SU-DHL-6 (cell line): ENCODE measurements around the gene CRISP1.
"Not testable (repeated sequence)": the region's sequence is repeated elsewhere in the genome, so short reads cannot be mapped to it uniquely, and the experiment has no call there.

Source experiments
- H2AFZ ChIP-seq: fragments of 200-600 bp; sonication (generic); 2 replicates; pipeline ENCODE4 v1.6.1; 2014; ENCODE audit warnings: low read depth, mild to moderate bottlenecking, moderate library complexity, mixed read lengths, antibody characterized with exemption, low read length; ENCODE audit not compliant: severe bottlenecking
- H3F3A ChIP-seq: fragments of 200-600 bp; shearing (Covaris generic); 2 replicates; pipeline ENCODE4 v1.6.0; 2016; ENCODE audit warnings: antibody characterized with exemption, mild to moderate bottlenecking; ENCODE audit not compliant: insufficient read depth
- H3K27ac ChIP-seq: fragments of 200-600 bp; sonication (generic); 2 replicates; pipeline ENCODE4 v1.5.1; 2016; ENCODE audit warnings: low read depth, mild to moderate bottlenecking, low read length, moderate library complexity, mixed read lengths
- H3K27me3 ChIP-seq: fragments of 200-600 bp; sonication (generic), shearing (Covaris generic); 2 replicates; pipeline ENCODE4 v1.6.0; 2014; ENCODE audit warnings: mild to moderate bottlenecking, low read length
- H3K36me3 ChIP-seq: fragments of 200-600 bp; sonication (generic); 2 replicates; pipeline ENCODE4 v1.6.1; 2014; ENCODE audit warnings: mild to moderate bottlenecking, low read length, mixed read lengths
- H3K4me2 ChIP-seq: fragments of 300-600, 200-600 bp; shearing (Covaris generic), sonication (generic); 2 replicates; pipeline ENCODE4 v1.6.0; 2014; ENCODE audit warnings: low read length, low read depth, mild to moderate bottlenecking; ENCODE audit not compliant: poor library complexity, severe bottlenecking
- H3K4me3 ChIP-seq: fragments of 200-600 bp; sonication (generic); 2 replicates; pipeline ENCODE4 v1.5.1; 2014; ENCODE audit warnings: antibody characterized with exemption, low read length, mild to moderate bottlenecking, mixed read lengths; ENCODE audit not compliant: insufficient read depth, poor library complexity, severe bottlenecking
- H3K79me2 ChIP-seq: fragments of 200-600 bp; sonication (generic); 2 replicates; pipeline ENCODE4 v1.6.1; 2014; ENCODE audit warnings: mild to moderate bottlenecking, low read length, moderate library complexity; ENCODE audit not compliant: insufficient read depth
- H3K9ac ChIP-seq: fragments of 200-600 bp; sonication (generic); 2 replicates; pipeline ENCODE4 v1.7.0; 2014; ENCODE audit warnings: mild to moderate bottlenecking, low read length
- H3K9me2 ChIP-seq: fragments of 200-600 bp; sonication (generic); replicated peaks from 2 replicates; pipeline ENCODE4 v1.6.1; 2014; ENCODE audit warnings: low read length; ENCODE audit not compliant: insufficient read depth
- H3K9me3 ChIP-seq: fragments of 200-600 bp; sonication (generic); 2 replicates; pipeline ENCODE4 v1.6.1; 2014; ENCODE audit warnings: low read length, mixed read lengths; ENCODE audit not compliant: insufficient read depth
- H4K20me1 ChIP-seq: fragments of 200-600 bp; sonication (generic); 2 replicates; pipeline ENCODE4 v1.6.1; 2014; ENCODE audit warnings: low read depth, mild to moderate bottlenecking, antibody characterized with exemption, low read length, moderate library complexity, mixed read lengths
- EZH2phosphoT487 ChIP-seq: fragments of 200-600 bp; sonication (generic), shearing (Covaris generic); conservative IDR thresholded peaks from 2 replicates; pipeline ENCODE4 v1.6.1; 2018; ENCODE audit warnings: mild to moderate bottlenecking, antibody characterized with exemption, low read length, moderate library complexity, mixed read lengths
- TF ChIP-seq, protein P1 (sequence below): fragments of 200-600 bp; sonication (generic); IDR thresholded peaks from one replicate; pipeline ENCODE4 v1.5.1; 2017; ENCODE audit warnings: antibody characterized with exemption, mild to moderate bottlenecking, low read length, moderate library complexity; ENCODE audit not compliant: insufficient read depth, poor library complexity, severe bottlenecking

Gene CRISP1

DNA sequence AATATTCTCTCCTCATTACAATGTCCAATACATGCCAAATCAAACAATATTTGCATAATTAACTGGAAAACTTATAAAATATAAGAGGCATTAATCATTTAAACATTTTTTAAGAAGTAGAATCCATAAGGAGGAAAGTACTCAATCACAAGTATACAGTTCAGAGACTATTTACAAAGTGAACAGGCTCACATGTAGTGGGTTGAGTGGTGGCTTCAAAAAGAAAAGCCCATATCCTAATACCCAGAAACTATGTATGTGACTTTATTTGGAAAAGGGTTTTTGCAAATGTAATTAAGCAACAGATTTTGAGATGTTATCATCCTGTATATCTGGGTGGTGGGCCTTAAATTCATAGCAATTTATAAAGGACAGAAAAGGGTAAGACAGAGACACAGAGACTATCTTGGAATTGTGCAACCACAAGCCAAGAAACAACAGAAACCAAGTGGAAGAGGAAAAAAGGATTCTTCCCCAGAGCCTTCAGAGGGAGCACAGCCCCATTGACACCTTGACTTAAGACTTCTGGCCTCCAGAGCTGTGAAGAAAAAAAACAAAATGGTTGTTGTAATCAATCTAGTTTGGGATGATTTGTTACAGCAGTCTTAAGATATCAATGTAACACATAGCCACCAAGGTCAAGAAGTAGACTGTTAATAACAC, 32.7 kb upstream of the CRISP1 start:
- no peaks in the 10 kb centered on the region for H3K9me2 ChIP-seq
- H3K79me2 ChIP-seq, result no peaks in the 10 kb centered on the region
- no peaks in the 10 kb centered on the region for H3K36me3 ChIP-seq
- H3K4me2 ChIP-seq, result no peak overlapping the region
- H2AFZ ChIP-seq, result no peak overlapping the region
- no peak overlapping the region for H3K4me3 ChIP-seq
- H3F3A ChIP-seq, result no peaks in the 10 kb centered on the region
- no peaks in the 10 kb centered on the region for H3K9me3 ChIP-seq
- H3K27me3 ChIP-seq, result no peaks in the 10 kb centered on the region
- no peak overlapping the region for H3K27ac ChIP-seq
- no peaks in the 10 kb centered on the region for H4K20me1 ChIP-seq
- no peak overlapping the region for H3K9ac ChIP-seq
- no peak for TF ChIP-seq EZH2phosphoT487
- TF ChIP-seq, protein P1, sequence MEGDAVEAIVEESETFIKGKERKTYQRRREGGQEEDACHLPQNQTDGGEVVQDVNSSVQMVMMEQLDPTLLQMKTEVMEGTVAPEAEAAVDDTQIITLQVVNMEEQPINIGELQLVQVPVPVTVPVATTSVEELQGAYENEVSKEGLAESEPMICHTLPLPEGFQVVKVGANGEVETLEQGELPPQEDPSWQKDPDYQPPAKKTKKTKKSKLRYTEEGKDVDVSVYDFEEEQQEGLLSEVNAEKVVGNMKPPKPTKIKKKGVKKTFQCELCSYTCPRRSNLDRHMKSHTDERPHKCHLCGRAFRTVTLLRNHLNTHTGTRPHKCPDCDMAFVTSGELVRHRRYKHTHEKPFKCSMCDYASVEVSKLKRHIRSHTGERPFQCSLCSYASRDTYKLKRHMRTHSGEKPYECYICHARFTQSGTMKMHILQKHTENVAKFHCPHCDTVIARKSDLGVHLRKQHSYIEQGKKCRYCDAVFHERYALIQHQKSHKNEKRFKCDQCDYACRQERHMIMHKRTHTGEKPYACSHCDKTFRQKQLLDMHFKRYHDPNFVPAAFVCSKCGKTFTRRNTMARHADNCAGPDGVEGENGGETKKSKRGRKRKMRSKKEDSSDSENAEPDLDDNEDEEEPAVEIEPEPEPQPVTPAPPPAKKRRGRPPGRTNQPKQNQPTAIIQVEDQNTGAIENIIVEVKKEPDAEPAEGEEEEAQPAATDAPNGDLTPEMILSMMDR, result no peak

DNA sequence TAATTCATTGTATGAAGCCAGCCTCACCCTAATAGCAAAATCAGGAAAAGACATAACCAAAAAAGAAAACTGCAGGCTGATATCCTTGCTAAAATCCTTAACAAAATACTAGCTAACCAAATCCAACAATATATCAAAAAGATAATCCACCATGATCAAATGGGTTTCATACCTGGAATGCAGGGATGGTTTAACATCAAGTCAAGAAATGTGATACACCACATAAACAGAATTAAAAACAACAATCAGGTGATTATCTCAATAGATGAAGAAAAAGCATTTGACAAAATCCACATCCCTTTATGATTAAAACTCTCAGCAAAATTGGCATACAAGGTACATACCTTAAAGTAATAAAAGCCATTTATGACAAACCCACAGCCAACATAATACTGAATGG, 29.2 kb upstream of the CRISP1 start:
- H3K9ac ChIP-seq, H2AFZ ChIP-seq, H3K36me3 ChIP-seq, H3K4me3 ChIP-seq, H3F3A ChIP-seq, H3K27me3 ChIP-seq, H4K20me1 ChIP-seq, H3K4me2 ChIP-seq, H3K27ac ChIP-seq, H3K79me2 ChIP-seq, H3K9me3 ChIP-seq, H3K9me2 ChIP-seq: not testable (repeated sequence)

DNA sequence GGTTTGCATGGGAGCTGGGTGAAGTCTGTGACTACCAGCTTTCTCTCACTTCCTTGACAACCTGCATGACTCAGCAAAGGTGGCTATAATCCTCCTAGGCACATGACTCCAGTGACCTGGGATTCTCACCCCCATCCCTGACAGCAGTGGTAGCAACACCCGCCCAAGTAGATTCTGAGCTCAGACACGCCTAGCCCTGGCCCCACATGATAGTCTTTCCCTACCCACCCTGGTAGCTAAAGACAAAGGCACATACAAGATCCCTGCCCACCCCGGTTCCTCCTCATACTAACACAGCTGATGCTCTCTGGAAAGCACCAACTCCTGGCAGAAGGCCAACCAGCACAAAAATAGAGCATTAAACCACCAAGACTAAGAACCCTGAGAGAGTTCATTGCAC, 25.9 kb upstream of the CRISP1 start:
- Histone ChIP-seq H3K9me3 (no peaks in the 10 kb centered on the region), H3K4me2 (no peak overlapping the region), H3K27ac (no peak overlapping the region), H2AFZ (no peak overlapping the region), H3K79me2 (no peaks in the 10 kb centered on the region), H4K20me1 (no peaks in the 10 kb centered on the region), H3K27me3 (no peaks in the 10 kb centered on the region), H3K9me2 (no peaks in the 10 kb centered on the region), H3F3A (no peaks in the 10 kb centered on the region), H3K36me3 (no peaks in the 10 kb centered on the region), H3K4me3 (no peak overlapping the region), H3K9ac (no peak overlapping the region)
- TF ChIP-seq EZH2phosphoT487, result no peak
- TF ChIP-seq, protein P1, result no peak

DNA sequence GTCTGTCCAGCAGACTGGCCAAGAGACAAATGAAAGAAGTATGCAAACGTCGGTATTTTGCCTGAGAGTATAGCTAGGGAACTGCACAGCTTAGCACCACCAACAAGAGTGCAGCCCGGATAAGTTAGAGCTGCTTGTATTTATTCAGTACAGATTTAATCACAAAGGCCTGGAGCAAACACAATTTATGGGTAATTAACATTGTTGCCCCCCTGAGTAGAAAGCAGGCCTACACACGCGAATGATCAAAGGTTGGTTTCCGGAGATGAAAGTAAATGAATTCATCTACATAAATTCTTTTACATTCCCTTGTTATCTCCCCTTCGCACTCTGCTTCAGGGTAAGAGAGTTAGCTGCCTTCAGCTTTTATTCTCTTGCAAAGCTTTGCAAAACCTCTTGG, 24.7 kb upstream of the CRISP1 start:
- H3K27ac ChIP-seq, result no peak overlapping the region
- no peaks in the 10 kb centered on the region for H3K27me3 ChIP-seq
- H3K4me2 ChIP-seq, result no peak overlapping the region
- no peak overlapping the region for H2AFZ ChIP-seq
- H3K9me2 ChIP-seq, result no peaks in the 10 kb centered on the region
- H3K9me3 ChIP-seq, result no peaks in the 10 kb centered on the region
- TF ChIP-seq EZH2phosphoT487, result no peak
- TF ChIP-seq, protein P1, result no peak
- no peaks in the 10 kb centered on the region for H3F3A ChIP-seq
- no peaks in the 10 kb centered on the region for H3K79me2 ChIP-seq
- H3K4me3 ChIP-seq, result no peak overlapping the region
- no peaks in the 10 kb centered on the region for H3K36me3 ChIP-seq
- H3K9ac ChIP-seq, result no peak overlapping the region
- no peaks in the 10 kb centered on the region for H4K20me1 ChIP-seq
